K562 (cell line): ENCODE measurements around the gene PDE3A. TPM values are rescaled to one million over a fixed set of nuclear protein-coding genes. Genes with fewer than 3 reads are reported as not detected.

Source experiments
- ATAC-seq: fragments of 200-7000 bp; cut with Tn5 transposase; 3 replicates; pipeline ENCODE4 v1.9.1; 2020; ENCODE audit warnings: moderate library complexity
- BruUV-seq: library from RNA; stranded (reverse); fragments of 400-500 nt; replicated peaks from 2 replicates; lab custom pipeline; 2021; lab: Mats Ljungman, UMichigan
- CTCF ChIA-PET: fragments of 300-600 bp; formaldehyde crosslinking; extraction: SDS; loops from one replicate; lab custom pipeline; 2021; ENCODE audit warnings: low intra/inter-chr PET ratio; lab: Yijun Ruan, JAX
- POLR2A ChIA-PET: fragments of 300-600, 350-650 bp; sonication (Branson Sonifier 250); formaldehyde crosslinking; extraction: SDS; loops from one replicate; lab custom pipeline; 2021; ENCODE audit warnings: antibody characterized with exemption, inconsistent platforms; lab: Yijun Ruan, JAX
- DNase-seq, 4 experiments: peaks; one replicate each; pipeline versions ENCODE4 v3.0.0 to v3.0.0-alpha.2; 2011 to 2018; ENCODE audit warnings: low spot score in 3 of 4, mixed read lengths in 3 of 4; ENCODE audit errors: extremely low read depth in 1 of 4
- FAIRE-seq: peaks from 2 replicates; lab custom pipeline; 2011; peaks lifted over from hg19 to GRCh38; lab: Jason Lieb, UNC
- H2AFZ ChIP-seq: 2 replicates; pipeline ENCODE4 v1.6.0; 2011; ENCODE audit warnings: low read depth, low read length, control low read depth, inconsistent platforms
- H3K27ac ChIP-seq: fragments of 200-600 bp; 3 replicates; pipeline ENCODE4 v1.8.0; 2011; ENCODE audit warnings: low read depth, mild to moderate bottlenecking, control low read depth, inconsistent platforms, low read length, moderate library complexity, mixed read lengths; ENCODE audit errors: extremely low read depth
- H3K27me3 ChIP-seq, 2 experiments: fragments of 300-600 bp in 1 of 2; 2 replicates in 1 of 2; 3 replicates in 1 of 2; pipeline versions ENCODE4 v1.6.0 to v1.8.0; 2011; ENCODE audit warnings: inconsistent platforms in 2 of 2, low read length in 2 of 2, mild to moderate bottlenecking in 1 of 2, mixed read lengths in 1 of 2, moderate library complexity in 1 of 2; ENCODE audit not compliant: control insufficient read depth in 2 of 2, insufficient read depth in 2 of 2
- H3K36me3 ChIP-seq: fragments of 300-600 bp; 3 replicates; pipeline ENCODE4 v1.8.0; 2011; ENCODE audit warnings: mild to moderate bottlenecking, low read length, inconsistent platforms; ENCODE audit not compliant: control insufficient read depth, insufficient read depth
- H3K4me1 ChIP-seq, 2 experiments: fragments of 200-600 bp in 1 of 2; replicated peaks in 1 of 2; 2 replicates in 1 of 2; 3 replicates in 1 of 2; pipeline versions ENCODE4 v1.5.1 to v1.8.0; 2011; ENCODE audit warnings: inconsistent platforms in 2 of 2, low read length in 2 of 2, mild to moderate bottlenecking in 1 of 2, mixed read lengths in 1 of 2, moderate library complexity in 1 of 2; ENCODE audit not compliant: control insufficient read depth in 2 of 2, insufficient read depth in 2 of 2
- H3K4me2 ChIP-seq: 2 replicates; pipeline ENCODE4 v1.6.1; 2011; ENCODE audit warnings: low read length, control low read depth, inconsistent platforms, mixed read lengths; ENCODE audit not compliant: insufficient read depth
- H3K4me3 ChIP-seq: fragments of 200-600 bp; sonication (generic), shearing (Covaris generic); 2 replicates; pipeline ENCODE4 v1.5.1; 2016; ENCODE audit warnings: control low read depth, inconsistent platforms
- H3K79me2 ChIP-seq: fragments of 200-600 bp; 3 replicates; pipeline ENCODE4 v1.8.0; 2011; ENCODE audit warnings: low read length, inconsistent platforms; ENCODE audit not compliant: control insufficient read depth, insufficient read depth
- H3K9ac ChIP-seq, 2 experiments: 2 replicates each; pipeline versions ENCODE4 v1.6.0 to v1.6.1; 2011; ENCODE audit warnings: low read depth in 2 of 2, low read length in 2 of 2, control low read depth in 1 of 2, inconsistent platforms in 1 of 2, mild to moderate bottlenecking in 1 of 2, mixed read lengths in 1 of 2; ENCODE audit not compliant: insufficient read depth in 1 of 2
- H3K9me1 ChIP-seq: one replicate; pipeline ENCODE4 v1.6.0; 2011; ENCODE audit warnings: inconsistent platforms, mild to moderate bottlenecking, low read length, moderate library complexity; ENCODE audit not compliant: control insufficient read depth, insufficient read depth
- H3K9me3 ChIP-seq: replicated peaks from 2 replicates; pipeline ENCODE4 v1.5.1; 2011; ENCODE audit warnings: low read depth, low read length, inconsistent platforms; ENCODE audit not compliant: control insufficient read depth, insufficient read depth
- H4K20me1 ChIP-seq: replicated peaks from 2 replicates; pipeline ENCODE4 v1.6.1; 2011; ENCODE audit warnings: low read length, inconsistent platforms, mixed read lengths; ENCODE audit not compliant: control insufficient read depth, insufficient read depth
- ATF7 ChIP-seq: fragments of 450-650 bp; IDR thresholded peaks from 2 replicates; pipeline ENCODE4 v1.7.1; 2014; ENCODE audit warnings: mild to moderate bottlenecking, moderate library complexity
- E2F3 ChIP-seq: fragments of 250-450 bp; sonication (Bioruptor Pico); IDR thresholded peaks from 2 replicates; pipeline ENCODE4 v1.4.0; 2020; ENCODE audit warnings: mild to moderate bottlenecking
- ETS2 ChIP-seq: IDR thresholded peaks from 2 replicates; pipeline ENCODE4 v1.6.1; 2016; ENCODE audit warnings: borderline replicate concordance, missing genetic modification characterization, mild to moderate bottlenecking, moderate library complexity, missing compliant biosample characterization; ENCODE audit not compliant: poor library complexity, severe bottlenecking
- MCM7 ChIP-seq, 2 experiments: fragments of 450-650 bp; IDR thresholded peaks; 2 replicates each; pipeline ENCODE4 v1.6.1; 2016 to 2018
- PATZ1 ChIP-seq: fragments of 250-450 bp; sonication (Bioruptor Pico); IDR thresholded peaks from 2 replicates; pipeline ENCODE4 v1.5.0; 2020; ENCODE audit warnings: mild to moderate bottlenecking, borderline replicate concordance
- SIX5 ChIP-seq, 2 experiments: IDR thresholded peaks; 2 replicates each; pipeline ENCODE4 v1.6.1; 2011; ENCODE audit warnings: low read length in 2 of 2, borderline replicate concordance in 1 of 2, low read depth in 1 of 2, mild to moderate bottlenecking in 1 of 2, moderate library complexity in 1 of 2; ENCODE audit not compliant: insufficient read depth in 1 of 2
- STAT5A ChIP-seq: IDR thresholded peaks from 2 replicates; pipeline ENCODE4 v1.6.1; 2012; ENCODE audit warnings: low read length, inconsistent platforms, borderline replicate concordance
- TAF7 ChIP-seq: fragments of 450-650 bp; IDR thresholded peaks from 2 replicates; pipeline ENCODE4 v1.6.1; 2016; ENCODE audit warnings: missing genetic modification characterization, missing compliant biosample characterization
- WGBS: fragments of 100-300 bp; shearing (Covaris generic); methylation state at CpG from one replicate; pipeline ENCODE4 v1.1.6; 2016; ENCODE audit warnings: low coverage, mixed read lengths; ENCODE audit not compliant: insufficient coverage; ENCODE audit errors: missing lambda C conversion rate; 5-methylcytosine and 5-hydroxymethylcytosine counted together
- in situ Hi-C: fragments of 300-500 bp; cut with MboI; formaldehyde crosslinking; loops from 4 replicates; pipeline ENCODE4 v1.15.0; 2018; ENCODE audit warnings: inconsistent platforms, mixed read lengths
- intact Hi-C: fragments of 100-400 bp; cut with micrococcal nuclease; formaldehyde crosslinking; loops from 2 replicates; pipeline ENCODE4 v1.14.2; 2022
- polyA plus RNA-seq, 8 experiments: library from polyadenylated mRNA; depleted of rRNA in 4 of 8; stranded (reverse) in 5 of 8; unstranded in 3 of 8; fragments of >200 nt; fragmentation: Nextera tagmentation in 2 of 8; fragmentation: Illumina TruSeq in 1 of 8; extraction: Ambion mirVana in 2 of 8; extraction: Trizol in 1 of 8; gene quantifications; 2 replicates each; pipeline versions ENCODE4 v1.2.1 to v1.2.3, GENCODE V29; 2011 to 2014; ENCODE audit warnings: inconsistent platforms in 1 of 8, missing spikeins in 1 of 8
- total RNA-seq, 7 experiments: library from RNA; depleted of rRNA in 6 of 7; stranded (reverse); fragments of >200 nt in 6 of 7; fragmentation: Illumina TruSeq in 2 of 7; extraction: Trizol in 2 of 7; gene quantifications; 2 replicates each; pipeline versions ENCODE4 v1.2.1 to v1.2.3, GENCODE V29; 2011 to 2021; ENCODE audit warnings: low replicate concordance in 1 of 7
- TF ChIP-seq, protein P1 (sequence below): fragments of 450-650 bp; IDR thresholded peaks from 2 replicates; pipeline ENCODE4 v1.6.1; 2014; ENCODE audit warnings: low read depth, mild to moderate bottlenecking, moderate library complexity, borderline replicate concordance

PDE3A gene
- total and polyA plus RNA-seq, 9 of the 15 experiments (the other 6 are each of a cell fraction or from before 2014, with no cell fraction given), result 0.02 TPM; not detected in 8

DNA sequence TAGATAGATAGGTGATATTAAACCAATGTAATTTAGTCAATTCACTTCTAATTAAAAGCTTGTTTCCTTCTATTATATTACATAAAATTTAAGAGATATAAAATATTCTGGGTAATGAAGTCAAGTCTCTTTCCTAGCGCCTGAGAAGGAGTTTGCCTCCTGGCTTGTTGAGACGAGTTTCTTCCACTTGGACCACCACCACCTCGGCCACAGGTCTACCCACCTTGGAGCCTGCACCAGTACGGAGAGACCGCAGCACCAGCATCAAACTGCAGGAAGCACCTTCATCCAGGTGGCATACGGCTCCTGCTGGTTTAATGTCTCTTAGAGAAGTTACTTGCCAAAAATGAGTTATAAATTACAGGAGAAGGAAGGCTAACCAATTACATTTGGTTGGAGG, 247.8 kb downstream of the PDE3A start:
- BruUV-seq, result no TSS peak
- no peak for FAIRE-seq
- H2AFZ ChIP-seq, result no peak overlapping the region
- no peak overlapping the region for H3K4me2 ChIP-seq
- intact Hi-C loops, result no loop called here
- CTCF ChIA-PET, result no interaction called here
- TF ChIP-seq ATF7, result no peak
- H3K4me1 ChIP-seq, result no peaks in the 10 kb centered on the region
- no peaks in the 10 kb centered on the region for H3K79me2 ChIP-seq
- H3K9me1 ChIP-seq, result no peaks in the 10 kb centered on the region
- no peak overlapping the region for H3K9ac ChIP-seq
- no peak overlapping the region for H3K4me3 ChIP-seq
- H4K20me1 ChIP-seq, result no peaks in the 10 kb centered on the region
- in situ Hi-C loops, result no loop called here
- ATAC-seq, result no peak
- H3K36me3 ChIP-seq, result no peaks in the 10 kb centered on the region
- DNase-seq, result no peak
- POLR2A ChIA-PET, result no interaction called here
- H3K27ac ChIP-seq, result no peak overlapping the region
- H3K9me3 ChIP-seq, result no peaks in the 10 kb centered on the region
- 4% methylated on average over 5 of the region's 6 CpGs for WGBS
- H3K27me3 ChIP-seq, result no peaks in the 10 kb centered on the region

GRCh38 chr12:20620261-20620660, 251.9 kb downstream of the PDE3A start:
- Histone ChIP-seq H3K79me2 (no peaks in the 10 kb centered on the region), H2AFZ (no peak overlapping the region), H3K36me3 (no peaks in the 10 kb centered on the region), H3K9ac (no peak overlapping the region), H3K4me3 (no peak overlapping the region), H3K4me2 (no peak overlapping the region), H3K9me1 (no peaks in the 10 kb centered on the region), H3K4me1 (no peaks in the 10 kb centered on the region), H3K27ac (no peak overlapping the region), H3K27me3 (no peaks in the 10 kb centered on the region), H3K9me3 (no peaks in the 10 kb centered on the region), H4K20me1 (no peaks in the 10 kb centered on the region)
- ATAC-seq (no peak), FAIRE-seq (no peak), DNase-seq (no peak)
- intact Hi-C loops, result no loop called here
- WGBS, result 0% methylated on average over 2 of the region's 2 CpGs
- in situ Hi-C loops, result no loop called here
- POLR2A ChIA-PET, result no interaction called here
- CTCF ChIA-PET, result no interaction called here
- BruUV-seq, result no TSS peak
- TF ChIP-seq TAF7 (tag) (no peak), STAT5A (no peak), SIX5 (IDR thresholded peaks at IDR 0.05; ENCODE audit: borderline replicate concordance in 1 of 2, insufficient read depth in 1 of 2, low read depth in 1 of 2, low read length in 2 of 2) (no peak), MCM7 (IDR thresholded peaks at IDR 0.05) (no peak), PATZ1 (CRISPR knock-in tag) (no peak), ETS2 (no peak), E2F3 (CRISPR knock-in tag) (no peak)
- TF ChIP-seq, protein P1, sequence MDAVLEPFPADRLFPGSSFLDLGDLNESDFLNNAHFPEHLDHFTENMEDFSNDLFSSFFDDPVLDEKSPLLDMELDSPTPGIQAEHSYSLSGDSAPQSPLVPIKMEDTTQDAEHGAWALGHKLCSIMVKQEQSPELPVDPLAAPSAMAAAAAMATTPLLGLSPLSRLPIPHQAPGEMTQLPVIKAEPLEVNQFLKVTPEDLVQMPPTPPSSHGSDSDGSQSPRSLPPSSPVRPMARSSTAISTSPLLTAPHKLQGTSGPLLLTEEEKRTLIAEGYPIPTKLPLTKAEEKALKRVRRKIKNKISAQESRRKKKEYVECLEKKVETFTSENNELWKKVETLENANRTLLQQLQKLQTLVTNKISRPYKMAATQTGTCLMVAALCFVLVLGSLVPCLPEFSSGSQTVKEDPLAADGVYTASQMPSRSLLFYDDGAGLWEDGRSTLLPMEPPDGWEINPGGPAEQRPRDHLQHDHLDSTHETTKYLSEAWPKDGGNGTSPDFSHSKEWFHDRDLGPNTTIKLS, result no peak
- TF ChIP-seq, all 486 proteins: peak for 0
